H9 (cell line): ENCODE data around the gene TSPEAR. TPM values are rescaled to one million over a fixed set of nuclear protein-coding genes. Genes with fewer than 3 reads are reported as not detected.

Experiments
- DNase-seq: peaks from one replicate; pipeline ENCODE4 v3.0.0-alpha.2; 2017
- H2AFZ ChIP-seq: one replicate; pipeline ENCODE4 v1.6.1; 2013; ENCODE audit warnings: mild to moderate bottlenecking, low read length, control low read depth, moderate library complexity
- H2AK5ac ChIP-seq: 2 replicates; pipeline ENCODE4 v1.6.1; 2013; ENCODE audit warnings: low read length, control low read depth, mixed read lengths; ENCODE audit not compliant: insufficient read length
- H2BK120ac ChIP-seq: one replicate; pipeline ENCODE4 v1.6.1; 2013; ENCODE audit warnings: low read depth, mild to moderate bottlenecking, low read length, control low read depth, inconsistent platforms; ENCODE audit not compliant: poor library complexity, severe bottlenecking
- H2BK12ac ChIP-seq: 2 replicates; pipeline ENCODE4 v1.6.1; 2013; ENCODE audit warnings: low read length, control low read depth, mixed read lengths, low read depth; ENCODE audit not compliant: insufficient read length
- H2BK15ac ChIP-seq: 2 replicates; pipeline ENCODE4 v1.6.1; 2013; ENCODE audit warnings: low read depth, low read length, control low read depth
- H2BK20ac ChIP-seq: one replicate; pipeline ENCODE4 v1.6.1; 2013; ENCODE audit warnings: low read depth, mild to moderate bottlenecking, low read length, control low read depth, inconsistent platforms; ENCODE audit not compliant: poor library complexity, severe bottlenecking
- H2BK5ac ChIP-seq: 2 replicates; pipeline ENCODE4 v1.6.1; 2013; ENCODE audit warnings: low read length, control low read depth, mixed read lengths; ENCODE audit not compliant: insufficient read length
- H3K14ac ChIP-seq: 2 replicates; pipeline ENCODE4 v1.6.1; 2013; ENCODE audit warnings: low read length, control low read depth; ENCODE audit not compliant: insufficient read depth
- H3K18ac ChIP-seq: 2 replicates; pipeline ENCODE4 v1.6.1; 2013; ENCODE audit warnings: low read depth, mild to moderate bottlenecking, mixed read lengths, low read length, control low read depth; ENCODE audit not compliant: insufficient read length
- H3K23ac ChIP-seq: 2 replicates; pipeline ENCODE4 v1.6.1; 2013; ENCODE audit warnings: low read length, control low read depth, mixed read lengths, low read depth; ENCODE audit not compliant: insufficient read length
- H3K23me2 ChIP-seq: 2 replicates; pipeline ENCODE4 v1.6.1; 2013; ENCODE audit warnings: low read depth, mild to moderate bottlenecking, mixed read lengths, low read length, control low read depth; ENCODE audit not compliant: insufficient read length, poor library complexity, severe bottlenecking
- H3K27ac ChIP-seq: 2 replicates; pipeline ENCODE4 v1.5.1; 2013; ENCODE audit warnings: low read length, control low read depth, mixed read lengths, low read depth; ENCODE audit not compliant: insufficient read length
- H3K27me3 ChIP-seq: 2 replicates; pipeline ENCODE4 v1.6.1; 2013; ENCODE audit warnings: low read length, control low read depth, inconsistent platforms; ENCODE audit not compliant: insufficient read depth
- H3K4ac ChIP-seq: 2 replicates; pipeline ENCODE4 v1.6.1; 2013; ENCODE audit warnings: low read depth, mild to moderate bottlenecking, control low read depth, inconsistent platforms, low read length, moderate library complexity
- H3K4me1 ChIP-seq: 2 replicates; pipeline ENCODE4 v1.6.1; 2013; ENCODE audit warnings: low read length, control low read depth, inconsistent platforms; ENCODE audit not compliant: insufficient read depth
- H3K4me2 ChIP-seq: 2 replicates; pipeline ENCODE4 v1.6.1; 2013; ENCODE audit warnings: low read length, control low read depth, mixed read lengths; ENCODE audit not compliant: insufficient read length, insufficient read depth
- H3K56ac ChIP-seq: 2 replicates; pipeline ENCODE4 v1.6.1; 2013; ENCODE audit warnings: low read depth, mild to moderate bottlenecking, mixed read lengths, low read length, control low read depth; ENCODE audit not compliant: insufficient read length
- H3K79me1 ChIP-seq: 2 replicates; pipeline ENCODE4 v1.6.1; 2013; ENCODE audit warnings: low read depth, mild to moderate bottlenecking, moderate library complexity, low read length, control low read depth, inconsistent platforms; ENCODE audit not compliant: insufficient read depth, poor library complexity, severe bottlenecking
- H3K79me2 ChIP-seq: 2 replicates; pipeline ENCODE4 v1.6.1; 2013; ENCODE audit warnings: low read length, control low read depth, inconsistent platforms; ENCODE audit not compliant: insufficient read depth
- H3K9ac ChIP-seq: 2 replicates; pipeline ENCODE4 v1.6.1; 2013; ENCODE audit warnings: low read length, control low read depth, mixed read lengths; ENCODE audit not compliant: insufficient read length; ENCODE audit errors: extremely low read depth
- H3K9me3 ChIP-seq: one replicate; pipeline ENCODE4 v1.6.1; 2013; ENCODE audit warnings: low read depth, low read length, inconsistent platforms; ENCODE audit not compliant: control insufficient read depth
- H3T11ph ChIP-seq: one replicate; pipeline ENCODE4 v1.6.1; 2013; ENCODE audit warnings: mild to moderate bottlenecking, low read length, control low read depth, inconsistent platforms
- H4K20me1 ChIP-seq: one replicate; pipeline ENCODE4 v1.6.1; 2013; ENCODE audit not compliant: control insufficient read depth, insufficient read length, insufficient read depth
- H4K5ac ChIP-seq: 2 replicates; pipeline ENCODE4 v1.6.1; 2013; ENCODE audit warnings: low read depth, mild to moderate bottlenecking, mixed read lengths, low read length, control low read depth; ENCODE audit not compliant: insufficient read length
- H4K8ac ChIP-seq: replicated peaks from 2 replicates; pipeline ENCODE4 v1.6.1; 2013; ENCODE audit warnings: low read length, control low read depth, mixed read lengths, low read depth; ENCODE audit not compliant: insufficient read length
- H4K91ac ChIP-seq: 2 replicates; pipeline ENCODE4 v1.6.1; 2013; ENCODE audit warnings: low read depth, mild to moderate bottlenecking, moderate library complexity, mixed read lengths, low read length, control low read depth; ENCODE audit not compliant: insufficient read length
- H3K27ac Mint-ChIP-seq, 3 experiments: 2 replicates in 2 of 3; 3 replicates in 1 of 3; pipeline ENCODE4 v1.8.0; 2020 to 2021; ENCODE audit warnings: mixed read lengths in 3 of 3, mild to moderate bottlenecking in 1 of 3, moderate library complexity in 1 of 3
- H3K27me3 Mint-ChIP-seq: 2 replicates; pipeline ENCODE4 v1.8.0; 2021; ENCODE audit warnings: low read depth, mild to moderate bottlenecking, moderate library complexity, mixed read lengths
- H3K36me3 Mint-ChIP-seq, 3 experiments: 2 replicates in 2 of 3; 3 replicates in 1 of 3; pipeline ENCODE4 v1.8.0; 2020 to 2021; ENCODE audit warnings: low read depth in 3 of 3, mixed read lengths in 3 of 3; ENCODE audit not compliant: insufficient read depth in 1 of 3
- H3K4me1 Mint-ChIP-seq, 2 experiments: 2 replicates each; pipeline ENCODE4 v1.8.0; 2020; ENCODE audit warnings: mixed read lengths in 2 of 2
- H3K4me3 Mint-ChIP-seq, 2 experiments: 2 replicates in 1 of 2; 3 replicates in 1 of 2; pipeline ENCODE4 v1.8.0; 2020 to 2021; ENCODE audit warnings: mild to moderate bottlenecking in 2 of 2, mixed read lengths in 2 of 2, moderate library complexity in 1 of 2
- H3K9me3 Mint-ChIP-seq, 2 experiments: 2 replicates in 1 of 2; 3 replicates in 1 of 2; pipeline ENCODE4 v1.8.0; 2020; ENCODE audit warnings: mild to moderate bottlenecking in 2 of 2, mixed read lengths in 2 of 2, moderate library complexity in 1 of 2
- total RNA-seq: library from RNA; stranded (reverse); gene quantifications from 2 replicates; pipeline ENCODE4 v1.2.1, GENCODE V29; 2021
- TF ChIP-seq, protein P1 (sequence below): fragments of 200-600 bp; sonication (generic); conservative IDR thresholded peaks from 3 replicates; pipeline ENCODE4 v1.8.0; 2021; ENCODE audit warnings: antibody characterized with exemption, mild to moderate bottlenecking

Gene TSPEAR
- total RNA-seq, 1 experiment from 2014 or later = 1.3 TPM

DNA sequence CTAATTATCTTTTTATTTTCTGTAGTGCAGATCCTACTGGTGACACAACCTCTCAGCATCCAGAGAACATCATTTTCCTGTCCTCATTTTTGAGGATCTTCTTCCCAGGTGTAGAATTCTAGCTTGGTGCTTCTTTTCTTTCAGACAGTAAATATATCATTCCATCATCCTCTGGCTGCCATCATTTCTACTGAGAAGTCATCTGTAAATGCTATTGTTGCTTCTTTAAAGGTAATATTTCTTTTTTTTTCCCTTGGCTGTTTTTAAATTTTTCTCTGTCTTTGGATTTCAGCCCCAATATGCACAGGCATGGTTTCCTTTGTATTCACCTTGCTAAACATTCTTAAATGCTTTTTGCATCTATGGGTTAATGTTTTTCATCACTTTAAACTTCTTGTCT, 87.8 kb downstream of the TSPEAR start:
- Mint-ChIP-seq H3K27ac (no peak overlapping the region), H3K27me3 (peaks cover 5% of the 10 kb centered on the region), H3K4me3 (no peak overlapping the region), H3K9me3 (peaks cover 50 to 54% of the 10 kb centered on the region in 2 experiments), H3K4me1 (peaks cover 6 to 7% of the 10 kb centered on the region in 2 experiments; a peak in 3 of 4 replicates), H3K36me3 (peaks cover 12 to 46% (median 30%) of the 10 kb centered on the region in 3 experiments)
- Histone ChIP-seq H3K4ac (no peak overlapping the region), H3K23me2 (no peaks in the 10 kb centered on the region), H3K9me3 (peaks cover 4% of the 10 kb centered on the region), H3K56ac (no peak overlapping the region), H3K9ac (no peak overlapping the region), H3K4me2 (no peak overlapping the region), H2AFZ (no peak overlapping the region), H2BK120ac (no peak overlapping the region), H4K5ac (no peak overlapping the region), H3K18ac (no peak overlapping the region), H3K4me1 (no peaks in the 10 kb centered on the region), H3K79me1 (no peaks in the 10 kb centered on the region), H3K27ac (no peak overlapping the region), H2BK12ac (no peak overlapping the region), H3K23ac (no peak overlapping the region), H4K20me1 (no peaks in the 10 kb centered on the region), H3K14ac (no peak overlapping the region), H2AK5ac (no peak overlapping the region), H2BK20ac (no peak overlapping the region), H3T11ph (no peak overlapping the region), H2BK15ac (no peak overlapping the region), H3K79me2 (no peaks in the 10 kb centered on the region), H2BK5ac (no peak overlapping the region), H3K27me3 (no peaks in the 10 kb centered on the region), H4K91ac (no peak overlapping the region), H4K8ac (no peak overlapping the region)
- TF ChIP-seq, protein P1, sequence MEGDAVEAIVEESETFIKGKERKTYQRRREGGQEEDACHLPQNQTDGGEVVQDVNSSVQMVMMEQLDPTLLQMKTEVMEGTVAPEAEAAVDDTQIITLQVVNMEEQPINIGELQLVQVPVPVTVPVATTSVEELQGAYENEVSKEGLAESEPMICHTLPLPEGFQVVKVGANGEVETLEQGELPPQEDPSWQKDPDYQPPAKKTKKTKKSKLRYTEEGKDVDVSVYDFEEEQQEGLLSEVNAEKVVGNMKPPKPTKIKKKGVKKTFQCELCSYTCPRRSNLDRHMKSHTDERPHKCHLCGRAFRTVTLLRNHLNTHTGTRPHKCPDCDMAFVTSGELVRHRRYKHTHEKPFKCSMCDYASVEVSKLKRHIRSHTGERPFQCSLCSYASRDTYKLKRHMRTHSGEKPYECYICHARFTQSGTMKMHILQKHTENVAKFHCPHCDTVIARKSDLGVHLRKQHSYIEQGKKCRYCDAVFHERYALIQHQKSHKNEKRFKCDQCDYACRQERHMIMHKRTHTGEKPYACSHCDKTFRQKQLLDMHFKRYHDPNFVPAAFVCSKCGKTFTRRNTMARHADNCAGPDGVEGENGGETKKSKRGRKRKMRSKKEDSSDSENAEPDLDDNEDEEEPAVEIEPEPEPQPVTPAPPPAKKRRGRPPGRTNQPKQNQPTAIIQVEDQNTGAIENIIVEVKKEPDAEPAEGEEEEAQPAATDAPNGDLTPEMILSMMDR = no peak
- no peak for DNase-seq
